GM18526 (cell line): ENCODE measurements around the gene CRYZ.

Source experiments
- POLR2A ChIP-seq: IDR thresholded peaks from 3 replicates; pipeline ENCODE4 v1.6.1; 2011; ENCODE audit not compliant: insufficient read length; ENCODE audit errors: extremely low read depth

Gene CRYZ

GRCh38 chr1:74731399-74732052 lies 1.3 kb downstream of the CRYZ start:
- no peak for TF ChIP-seq POLR2A

- TF ChIP-seq POLR2A = no peak
These were observed 2.9 kb downstream of the CRYZ start for GRCh38 chr1:74729741-74730478.

- TF ChIP-seq POLR2A = no peak
These were observed 4.1 kb downstream of the CRYZ start for GRCh38 chr1:74728736-74729135.

- TF ChIP-seq POLR2A = no peak
These were observed 6.8 kb downstream of the CRYZ start for GRCh38 chr1:74726063-74726462.

- TF ChIP-seq POLR2A = no peak
These were observed 15.2 kb downstream of the CRYZ start for GRCh38 chr1:74717626-74718025.

- TF ChIP-seq POLR2A = no peak
These were observed 16.0 kb downstream of the CRYZ start for GRCh38 chr1:74716822-74717221.

- no peak for TF ChIP-seq POLR2A
These were observed 17.0 kb downstream of the CRYZ start for GRCh38 chr1:74715806-74716205.

GRCh38 chr1:74715236-74715502 lies 17.7 kb downstream of the CRYZ start:
- TF ChIP-seq POLR2A = no peak

- no peak for TF ChIP-seq POLR2A
These were observed 18.2 kb downstream of the CRYZ start for GRCh38 chr1:74714429-74715235.

GRCh38 chr1:74713849-74714248 lies 19.0 kb downstream of the CRYZ start:
- no peak for TF ChIP-seq POLR2A

GRCh38 chr1:74712881-74713280 lies 20.0 kb downstream of the CRYZ start:
- no peak for TF ChIP-seq POLR2A

GRCh38 chr1:74703386-74704182 lies 29.3 kb downstream of the CRYZ start:
- TF ChIP-seq POLR2A = no peak

GRCh38 chr1:74699331-74699730 lies 33.5 kb downstream of the CRYZ start:
- no peak for TF ChIP-seq POLR2A

GRCh38 chr1:74697832-74698231 lies 35.0 kb downstream of the CRYZ start:
- no peak for TF ChIP-seq POLR2A

GRCh38 chr1:74693473-74693872 lies 39.4 kb downstream of the CRYZ start:
- no peak for TF ChIP-seq POLR2A

- TF ChIP-seq POLR2A = no peak
These were observed 41.9 kb downstream of the CRYZ start for GRCh38 chr1:74690909-74691308.

- no peak for TF ChIP-seq POLR2A
These were observed 42.5 kb downstream of the CRYZ start for GRCh38 chr1:74690364-74690696.
